ENCODE measurements around the gene NPC1L1. TPM values are rescaled to one million over a fixed set of nuclear protein-coding genes. Genes with fewer than 3 reads are reported as not detected.

Gene NPC1L1
- total and polyA plus RNA-seq, 7 donors, result 0.09 to 0.83 (median 0.36) TPM; not detected in 2

- H3K4me3 ChIP-seq, result peak overlapping the region; percentile 80 to 98 (median 88)
- H3K4me1 ChIP-seq, result peaks cover 0 to 27% (median 21%) of the 10 kb centered on the region in 4 donors
- peaks cover 0 to 29% (median 15%) of the 10 kb centered on the region in 4 donors for H3K36me3 ChIP-seq
- peak overlapping the region; percentile 94 to 98 (median 97) for H3K27ac ChIP-seq
- intact Hi-C loops (cut with DNase I), result loop anchor here (2.0 to 10.0 kb wide), 4 partner anchors 164 to 401 kb away; partner anchors contain the start of genes H2AZ2, PPIA and ZMIZ2
- H3K27me3 ChIP-seq, result no peaks in the 10 kb centered on the region
- 74 to 91% methylated on average over 13 of the region's 13 CpGs for WGBS, 2 donors
- no peak for DNase-seq
- TF ChIP-seq POLR2AphosphoS5 (IDR thresholded peaks at IDR 0.05) (no peak), EP300 (IDR thresholded peaks at IDR 0.05) (no peak)
- H3K9me3 ChIP-seq, result no peaks in the 10 kb centered on the region
Measured at GRCh38 chr7:44583146-44583865, 42.2 kb upstream of the NPC1L1 start.

- TF ChIP-seq CTCF (IDR thresholded peaks at IDR 0.05) (no peak), EP300 (IDR thresholded peaks at IDR 0.05) (peak in 1 of 4 donors; percentile 33), POLR2AphosphoS5 (IDR thresholded peaks at IDR 0.05) (peak; percentile 87 to 97 (median 94)), POLR2A (IDR thresholded peaks at IDR 0.05) (peak; percentile 73 to 76)
- peak within 1 kb of the TSS; percentile 94 to 98 (median 97) for H3K27ac ChIP-seq
- DNase-seq, result peak; percentile 100
- intact Hi-C loops (cut with DNase I), result loop anchor here (1.0 to 10.0 kb wide), 5 partner anchors 24 to 403 kb away; partner anchors contain the start of genes H2AZ2, OGDH, PPIA and ZMIZ2
- WGBS, 2 donors, result 0% methylated on average over 71 of the region's 71 CpGs
- H3K4me3 ChIP-seq, result peak within 1 kb of the TSS; percentile 80 to 98 (median 88)
- H3K9me3 ChIP-seq, result no peaks in the 10 kb centered on the region
- peaks cover 0 to 27% (median 21%) of the 10 kb centered on the region in 4 donors for H3K4me1 ChIP-seq
- H3K27me3 ChIP-seq, result no peaks in the 10 kb centered on the region
- H3K36me3 ChIP-seq, result peaks cover 0 to 41% (median 19%) of the 10 kb centered on the region in 4 donors
Measured at GRCh38 chr7:44581879-44582603, 40.9 kb upstream of the NPC1L1 start, which contains the start of gene TMED4. Gene TMED4, minus strand, starts transcription at chr7:44582231. Its CDS starts 25 bp downstream, at chr7:44582206.

GRCh38 chr7:44580945-44581878 is 40.1 kb upstream of the NPC1L1 start:
- intact Hi-C loops (cut with DNase I), result loop anchor here (5.0 to 10.0 kb wide), 3 partner anchors 166 to 404 kb away; partner anchors contain the start of genes PPIA and ZMIZ2
- Histone ChIP-seq H3K27ac (peak overlapping the region; percentile 94 to 98 (median 97)), H3K36me3 (peaks cover 0 to 41% (median 19%) of the 10 kb centered on the region in 4 donors), H3K9me3 (no peaks in the 10 kb centered on the region), H3K4me1 (peaks cover 0 to 27% (median 21%) of the 10 kb centered on the region in 4 donors), H3K27me3 (no peaks in the 10 kb centered on the region), H3K4me3 (peak overlapping the region; percentile 80 to 98 (median 88))
- peak; percentile 71 for DNase-seq
- 5 to 16% methylated on average over 30 of the region's 30 CpGs for WGBS, 2 donors
- TF ChIP-seq POLR2AphosphoS5 (IDR thresholded peaks at IDR 0.05) (no peak), POLR2A (IDR thresholded peaks at IDR 0.05) (no peak), CTCF (IDR thresholded peaks at IDR 0.05) (no peak), EP300 (IDR thresholded peaks at IDR 0.05) (no peak)

- no peaks in the 10 kb centered on the region for H3K27me3 ChIP-seq
- no peak for DNase-seq
- no peak overlapping the region for H3K27ac ChIP-seq
- peaks cover 8 to 66% (median 30%) of the 10 kb centered on the region in 4 donors for H3K36me3 ChIP-seq
- WGBS, 2 donors, result 86 to 89% methylated on average over 2 of the region's 2 CpGs
- TF ChIP-seq POLR2A (IDR thresholded peaks at IDR 0.05) (no peak), POLR2AphosphoS5 (IDR thresholded peaks at IDR 0.05) (no peak), CTCF (IDR thresholded peaks at IDR 0.05) (no peak), EP300 (IDR thresholded peaks at IDR 0.05) (no peak)
- no peak overlapping the region for H3K4me3 ChIP-seq
- H3K4me1 ChIP-seq, result peaks cover 0 to 42% (median 35%) of the 10 kb centered on the region in 4 donors
- no peaks in the 10 kb centered on the region for H3K9me3 ChIP-seq
- intact Hi-C loops (cut with DNase I), result no loop called here
Measured at GRCh38 chr7:44576228-44576627, 35.1 kb upstream of the NPC1L1 start.
